SK-N-SH (cell line): Measurements from ENCODE around the gene C6orf120. TPM values are rescaled to one million over a fixed set of nuclear protein-coding genes. Genes with fewer than 3 reads are reported as not detected.

Experiments
- CTCF ChIA-PET: fragments of 300-600, 350-600 bp; formaldehyde crosslinking; extraction: SDS; loops from one replicate; lab custom pipeline; 2021; lab: Yijun Ruan, JAX
- POLR2A ChIA-PET: fragments of 350-600 bp; sonication (Branson Sonifier 250); formaldehyde crosslinking; extraction: SDS; loops from one replicate; lab custom pipeline; 2020; ENCODE audit warnings: antibody characterized with exemption, inconsistent platforms; lab: Yijun Ruan, JAX
- DNase-seq: peaks from one replicate; pipeline ENCODE4 v3.0.0; 2012
- H2AFZ ChIP-seq: fragments of 200-600 bp; sonication (generic); 2 replicates; pipeline ENCODE4 v1.8.1; 2016; ENCODE audit warnings: antibody characterized with exemption, mild to moderate bottlenecking, low read depth
- H3F3A ChIP-seq: fragments of 200-600 bp; sonication (generic); replicated peaks from 2 replicates; pipeline ENCODE3; 2016; ENCODE audit warnings: antibody characterized with exemption, mild to moderate bottlenecking; ENCODE audit not compliant: insufficient read depth
- H3K27ac ChIP-seq, 2 experiments: fragments of 200-500 bp in 1 of 2; fragments of 200-600 bp in 1 of 2; sonication (Bioruptor generic) in 1 of 2; sonication (generic), shearing (Covaris generic) in 1 of 2; 2 replicates each; pipeline versions ENCODE4 v1.5.1 to v1.6.1; 2014 to 2016; ENCODE audit warnings: low read depth in 2 of 2, inconsistent platforms in 1 of 2, low read length in 1 of 2, mild to moderate bottlenecking in 1 of 2, mixed read lengths in 1 of 2
- H3K27me3 ChIP-seq: fragments of 200-600 bp; sonication (generic), shearing (Covaris generic); 2 replicates; pipeline ENCODE4 v1.6.1; 2016; ENCODE audit warnings: mixed run types; ENCODE audit not compliant: insufficient read depth
- H3K36me3 ChIP-seq, 2 experiments: fragments of 200-500 bp in 1 of 2; fragments of 200-600 bp in 1 of 2; sonication (Bioruptor generic) in 1 of 2; sonication (generic) in 1 of 2; replicated peaks in 1 of 2; 2 replicates each; pipeline versions ENCODE3 to v1.5.1; 2014 to 2016; ENCODE audit warnings: low read length in 1 of 2, mild to moderate bottlenecking in 1 of 2; ENCODE audit not compliant: insufficient read depth in 2 of 2, control insufficient read depth in 1 of 2
- H3K4me1 ChIP-seq, 2 experiments: fragments of 200-500 bp in 1 of 2; fragments of 200-600 bp in 1 of 2; sonication (Bioruptor generic) in 1 of 2; sonication (generic), shearing (Covaris generic) in 1 of 2; 2 replicates each; pipeline versions ENCODE4 v1.5.1 to v1.6.1; 2014 to 2016; ENCODE audit warnings: low read depth in 1 of 2, low read length in 1 of 2, mixed run types in 1 of 2; ENCODE audit not compliant: insufficient read depth in 2 of 2, control insufficient read depth in 1 of 2
- H3K4me2 ChIP-seq: fragments of 200-600 bp; sonication (generic), shearing (Covaris generic); 2 replicates; pipeline ENCODE4 v1.6.1; 2017; ENCODE audit warnings: mixed run types
- H3K4me3 ChIP-seq, 2 experiments: fragments of 200-500 bp in 1 of 2; fragments of 200-600 bp in 1 of 2; sonication (Bioruptor generic) in 1 of 2; sonication (generic), shearing (Covaris generic) in 1 of 2; 2 replicates each; pipeline versions ENCODE4 v1.5.1 to v1.8.1; 2014 to 2016; ENCODE audit warnings: low read depth in 2 of 2, inconsistent platforms in 1 of 2, low read length in 1 of 2, mild to moderate bottlenecking in 1 of 2, mixed read lengths in 1 of 2, moderate library complexity in 1 of 2
- H3K79me2 ChIP-seq: fragments of 200-600 bp; sonication (generic); 2 replicates; pipeline ENCODE4 v1.8.1; 2017; ENCODE audit warnings: mild to moderate bottlenecking; ENCODE audit not compliant: insufficient read depth
- H3K9ac ChIP-seq: fragments of 200-600 bp; sonication (generic); 2 replicates; pipeline ENCODE4 v1.6.1; 2017; ENCODE audit warnings: mixed run types
- H3K9me2 ChIP-seq: fragments of 200-600 bp; sonication (generic); 2 replicates; pipeline ENCODE4 v1.6.1; 2017; ENCODE audit warnings: mixed run types
- H3K9me3 ChIP-seq: fragments of 200-600 bp; sonication (generic); 2 replicates; pipeline ENCODE4 v1.6.1; 2017; ENCODE audit warnings: mixed run types, mild to moderate bottlenecking, moderate library complexity
- H4K20me1 ChIP-seq: fragments of 200-600 bp; sonication (generic); 2 replicates; pipeline ENCODE4 v1.6.1; 2017; ENCODE audit warnings: mild to moderate bottlenecking, mixed run types; ENCODE audit not compliant: insufficient read depth
- CHD2 ChIP-seq: fragments of 150-350 bp; IDR thresholded peaks from 2 replicates; pipeline ENCODE4 v1.6.1; 2018; ENCODE audit warnings: low read length; ENCODE audit not compliant: partially characterized antibody
- CTCF ChIP-seq: fragments of 200-600 bp; sonication (generic); IDR thresholded peaks from 2 replicates; pipeline ENCODE4 v1.6.1; 2017; ENCODE audit warnings: antibody characterized with exemption, mild to moderate bottlenecking, moderate library complexity
- ELF1 ChIP-seq: IDR thresholded peaks from 2 replicates; pipeline ENCODE4 v1.4.0; 2012
- EP300 ChIP-seq, 2 experiments: IDR thresholded peaks; 2 replicates each; pipeline versions ENCODE4 v1.4.0 to v1.6.1; 2012; ENCODE audit warnings: borderline replicate concordance in 1 of 2, low read depth in 1 of 2, low read length in 1 of 2
- EZH2phosphoT487 ChIP-seq: fragments of 200-600 bp; sonication (generic); IDR thresholded peaks from 2 replicates; pipeline ENCODE4 v1.6.1; 2017; ENCODE audit warnings: low read depth, mixed run types, mild to moderate bottlenecking, antibody characterized with exemption, moderate library complexity, borderline replicate concordance
- FOXJ3 ChIP-seq: sonication (generic); formaldehyde crosslinking; IDR thresholded peaks from 2 replicates; pipeline ENCODE4 v1.5.1; 2020; ENCODE audit warnings: mild to moderate bottlenecking, missing genetic modification reagents
- FOXM1 ChIP-seq: IDR thresholded peaks from 2 replicates; pipeline ENCODE4 v1.4.0; 2012; ENCODE audit warnings: low read depth, mild to moderate bottlenecking
- GABPA ChIP-seq: IDR thresholded peaks from 2 replicates; pipeline ENCODE4 v1.4.0; 2012; ENCODE audit warnings: low read depth, mild to moderate bottlenecking
- GATA2 ChIP-seq: sonication (generic); formaldehyde crosslinking; IDR thresholded peaks from 2 replicates; pipeline ENCODE4 v1.5.0; 2020; ENCODE audit warnings: mild to moderate bottlenecking, missing genetic modification reagents
- JUND ChIP-seq: IDR thresholded peaks from 2 replicates; pipeline ENCODE4 v1.4.0; 2012
- MAX ChIP-seq: IDR thresholded peaks from 2 replicates; pipeline ENCODE4 v1.4.0; 2012; ENCODE audit warnings: low read depth
- MEF2A ChIP-seq: IDR thresholded peaks from 2 replicates; pipeline ENCODE4 v1.4.0; 2012; ENCODE audit warnings: low read depth, borderline replicate concordance
- MXI1 ChIP-seq: IDR thresholded peaks from 2 replicates; pipeline ENCODE4 v1.6.1; 2012; ENCODE audit warnings: mild to moderate bottlenecking, low read depth, low read length, improper control_type of control experiment
- NFIC ChIP-seq: IDR thresholded peaks from 2 replicates; pipeline ENCODE4 v1.4.0; 2012; ENCODE audit warnings: borderline replicate concordance
- NRF1 ChIP-seq: IDR thresholded peaks from 2 replicates; pipeline ENCODE4 v1.6.1; 2012; ENCODE audit warnings: low read depth, mild to moderate bottlenecking, low read length
- POLR2AphosphoS5 ChIP-seq: IDR thresholded peaks from 2 replicates; pipeline ENCODE4 v1.6.1; 2012; ENCODE audit warnings: low read depth, low read length
- RAD21 ChIP-seq: IDR thresholded peaks from 2 replicates; pipeline ENCODE4 v1.6.1; 2012; ENCODE audit warnings: mild to moderate bottlenecking, low read length
- RCOR1 ChIP-seq: fragments of 150-350 bp; IDR thresholded peaks from 2 replicates; pipeline ENCODE4 v1.6.1; 2017; ENCODE audit warnings: antibody characterized with exemption, low read length
- SIN3A ChIP-seq: IDR thresholded peaks from 2 replicates; pipeline ENCODE4 v1.6.1; 2012; ENCODE audit warnings: low read depth, mild to moderate bottlenecking, low read length, moderate library complexity, borderline replicate concordance
- TAF1 ChIP-seq: IDR thresholded peaks from 2 replicates; pipeline ENCODE4 v1.6.1; 2012; ENCODE audit warnings: low read depth, mild to moderate bottlenecking, low read length, moderate library complexity, borderline replicate concordance
- TCF12 ChIP-seq: IDR thresholded peaks from 2 replicates; pipeline ENCODE4 v1.4.0; 2012
- YY1 ChIP-seq: IDR thresholded peaks from 2 replicates; pipeline ENCODE4 v1.4.0; 2012; ENCODE audit warnings: low read depth, mild to moderate bottlenecking
- WGBS: methylation state at CpG from one replicate; pipeline ENCODE4 v1.1.6; 2017; ENCODE audit warnings: low lambda C conversion rate; 5-methylcytosine and 5-hydroxymethylcytosine counted together
- polyA plus RNA-seq, 3 experiments: library from polyadenylated mRNA; depleted of rRNA; stranded (reverse); fragments of >200 nt; gene quantifications; 2 replicates each; pipeline ENCODE4 v1.2.3, GENCODE V29; 2012
- TF ChIP-seq, protein P1 (sequence below): IDR thresholded peaks from 2 replicates; pipeline ENCODE4 v1.4.0; 2012; ENCODE audit warnings: low read depth, borderline replicate concordance
- TF ChIP-seq, protein P2 (sequence below): IDR thresholded peaks from 2 replicates; pipeline ENCODE4 v1.4.0; 2012; ENCODE audit warnings: low read depth, borderline replicate concordance
- TF ChIP-seq, protein P3 (sequence below): fragments of 150-350 bp; IDR thresholded peaks from 2 replicates; pipeline ENCODE4 v1.6.1; 2016; ENCODE audit warnings: mild to moderate bottlenecking, low read depth, low read length

C6orf120 gene
- polyA plus RNA-seq, 1 of the 3 experiments (the other 2 are of a cell fraction), result 10.1 TPM

- TF ChIP-seq FOXM1 (no peak), NRF1 (no peak), RAD21 (no peak)
These were observed 22.1 kb downstream of the C6orf120 start (continued) for GRCh38 chr6:169723991-169724493.

- peak within 1 kb of the TSS; percentile 79; the same call in 1 of the 2 replicates for H2AFZ ChIP-seq
- H3K4me1 ChIP-seq, result peaks cover 8 to 19% of the 10 kb centered on the region in 2 experiments; a peak in 3 of 4 replicates
- CTCF ChIA-PET, result interaction anchor here (0.9 to 2.6 kb wide), 2 partner anchors 19 to 66 kb away, joined by 3 to 7 read pairs; no protein-coding TSS in a partner anchor
- H3K79me2 ChIP-seq, result peaks cover 39% of the 10 kb centered on the region
- POLR2A ChIA-PET, result interaction anchor here (0.6 to 2.2 kb wide), 5 partner anchors 11 to 1178 kb away, joined by 3 to 14 read pairs (median 3); partner anchors contain the start of genes C6orf120, ERMARD and WDR27
- peak; percentile 97 for DNase-seq
- 0% methylated on average over 9 of the region's 89 CpGs for WGBS
- H4K20me1 ChIP-seq, result peaks cover 15% of the 10 kb centered on the region
- peak within 1 kb of the TSS; percentile 91 for H3K4me2 ChIP-seq
- peak within 1 kb of the TSS; percentile 56 to 93 for H3K27ac ChIP-seq
- H3F3A ChIP-seq, result peaks cover 15% of the 10 kb centered on the region
- no peaks in the 10 kb centered on the region for H3K27me3 ChIP-seq
- H3K4me3 ChIP-seq, result peak within 1 kb of the TSS; percentile 65 to 82
- no peaks in the 10 kb centered on the region for H3K9me3 ChIP-seq
- H3K36me3 ChIP-seq, result no peaks in the 10 kb centered on the region
- peak within 1 kb of the TSS; percentile 69 for H3K9ac ChIP-seq
- H3K9me2 ChIP-seq, result no peaks in the 10 kb centered on the region
- TF ChIP-seq, protein P1, sequence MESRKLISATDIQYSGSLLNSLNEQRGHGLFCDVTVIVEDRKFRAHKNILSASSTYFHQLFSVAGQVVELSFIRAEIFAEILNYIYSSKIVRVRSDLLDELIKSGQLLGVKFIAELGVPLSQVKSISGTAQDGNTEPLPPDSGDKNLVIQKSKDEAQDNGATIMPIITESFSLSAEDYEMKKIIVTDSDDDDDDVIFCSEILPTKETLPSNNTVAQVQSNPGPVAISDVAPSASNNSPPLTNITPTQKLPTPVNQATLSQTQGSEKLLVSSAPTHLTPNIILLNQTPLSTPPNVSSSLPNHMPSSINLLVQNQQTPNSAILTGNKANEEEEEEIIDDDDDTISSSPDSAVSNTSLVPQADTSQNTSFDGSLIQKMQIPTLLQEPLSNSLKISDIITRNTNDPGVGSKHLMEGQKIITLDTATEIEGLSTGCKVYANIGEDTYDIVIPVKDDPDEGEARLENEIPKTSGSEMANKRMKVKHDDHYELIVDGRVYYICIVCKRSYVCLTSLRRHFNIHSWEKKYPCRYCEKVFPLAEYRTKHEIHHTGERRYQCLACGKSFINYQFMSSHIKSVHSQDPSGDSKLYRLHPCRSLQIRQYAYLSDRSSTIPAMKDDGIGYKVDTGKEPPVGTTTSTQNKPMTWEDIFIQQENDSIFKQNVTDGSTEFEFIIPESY, result no peak
- no peak for TF ChIP-seq MEF2A
- no peak for TF ChIP-seq EP300 (IDR thresholded peaks at IDR 0.05; ENCODE audit: borderline replicate concordance in 1 of 2, low read depth in 1 of 2, low read length in 1 of 2)
- no peak for TF ChIP-seq RCOR1
- no peak for TF ChIP-seq NFIC
- no peak; the same call in 1 of the 2 replicates for TF ChIP-seq TAF1
- no peak for TF ChIP-seq EZH2phosphoT487
- TF ChIP-seq TCF12, result no peak
- TF ChIP-seq, protein P2, sequence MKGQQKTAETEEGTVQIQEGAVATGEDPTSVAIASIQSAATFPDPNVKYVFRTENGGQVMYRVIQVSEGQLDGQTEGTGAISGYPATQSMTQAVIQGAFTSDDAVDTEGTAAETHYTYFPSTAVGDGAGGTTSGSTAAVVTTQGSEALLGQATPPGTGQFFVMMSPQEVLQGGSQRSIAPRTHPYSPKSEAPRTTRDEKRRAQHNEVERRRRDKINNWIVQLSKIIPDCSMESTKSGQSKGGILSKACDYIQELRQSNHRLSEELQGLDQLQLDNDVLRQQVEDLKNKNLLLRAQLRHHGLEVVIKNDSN, result no peak
- no peak for TF ChIP-seq ELF1
- peak; percentile 86 for TF ChIP-seq MAX
- no peak for TF ChIP-seq CHD2
- TF ChIP-seq YY1, result no peak
- 0 out of 2 replicates have a peak, but pooled peaks have one; percentile 17 for TF ChIP-seq GATA2
- no peak for TF ChIP-seq CTCF
- no peak for TF ChIP-seq JUND
- TF ChIP-seq, protein P3, sequence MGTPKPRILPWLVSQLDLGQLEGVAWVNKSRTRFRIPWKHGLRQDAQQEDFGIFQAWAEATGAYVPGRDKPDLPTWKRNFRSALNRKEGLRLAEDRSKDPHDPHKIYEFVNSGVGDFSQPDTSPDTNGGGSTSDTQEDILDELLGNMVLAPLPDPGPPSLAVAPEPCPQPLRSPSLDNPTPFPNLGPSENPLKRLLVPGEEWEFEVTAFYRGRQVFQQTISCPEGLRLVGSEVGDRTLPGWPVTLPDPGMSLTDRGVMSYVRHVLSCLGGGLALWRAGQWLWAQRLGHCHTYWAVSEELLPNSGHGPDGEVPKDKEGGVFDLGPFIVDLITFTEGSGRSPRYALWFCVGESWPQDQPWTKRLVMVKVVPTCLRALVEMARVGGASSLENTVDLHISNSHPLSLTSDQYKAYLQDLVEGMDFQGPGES, result no peak
- no peak for TF ChIP-seq RAD21
- no peak for TF ChIP-seq FOXM1
- TF ChIP-seq POLR2AphosphoS5, result no peak
- no peak for TF ChIP-seq GABPA
- TF ChIP-seq SIN3A, result 0 out of 2 replicates have a peak, but pooled peaks have one; percentile 25
- no peak for TF ChIP-seq FOXJ3 (CRISPR knock-in tag)
- TF ChIP-seq NRF1, result peak; percentile 17; the same call in 1 of the 2 replicates
- peak; percentile 53; the same call in 1 of the 2 replicates for TF ChIP-seq MXI1
These were observed 22.7 kb downstream of the C6orf120 start, which contains the start of gene PHF10 for GRCh38 chr6:169724494-169725124. TSS of gene PHF10 (minus strand) at chr6:169724500. CDS start at chr6:169723931, 569 bp downstream.
